ENCODE data around the gene CD300LB. TPM values are rescaled to one million over a fixed set of nuclear protein-coding genes. Genes with fewer than 3 reads are reported as not detected.
A peak's percentile ranks its signal among the peaks of the same experiment; 100 is the strongest.

Gene CD300LB
- total and polyA plus RNA-seq, 2 donors from 2014 or later: 0.91 TPM; not detected in 1

DNA sequence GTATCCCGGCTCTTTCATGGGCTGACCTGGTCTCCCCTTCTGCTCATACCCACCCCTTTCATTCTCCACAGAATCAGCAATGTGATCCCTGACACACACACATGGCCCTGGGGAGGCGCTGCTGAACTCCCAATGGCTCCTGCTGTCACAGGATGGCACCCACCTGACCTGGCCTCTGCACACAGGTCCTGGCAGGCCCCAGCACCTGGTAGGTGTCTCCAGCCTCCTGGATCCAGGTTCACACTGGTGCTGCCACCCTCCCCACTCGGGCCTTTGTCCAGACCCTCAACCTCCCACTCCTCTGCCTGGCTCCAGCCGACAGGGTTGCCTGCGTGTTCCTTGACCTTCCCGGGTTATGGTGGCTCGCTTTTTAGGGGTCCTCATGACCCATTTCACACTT, 16.0 kb upstream of the CD300LB start:
- no peaks in the 10 kb centered on the region for H3K27me3 ChIP-seq (ENCODE audit: control insufficient read depth, insufficient read depth, low read length)
- H3K9me3 ChIP-seq (ENCODE audit: control insufficient read depth in 2 of 3, insufficient read depth in 1 of 3, low read length in 3 of 3): no peaks in the 10 kb centered on the region
- no peaks in the 10 kb centered on the region for H3K4me1 ChIP-seq (ENCODE audit: control insufficient read depth in 2 of 3, insufficient read depth in 2 of 3, low read depth in 1 of 3, low read length in 3 of 3)
- no peak overlapping the region for H3K4me3 ChIP-seq (ENCODE audit: low read length in 3 of 3)
- intact Hi-C loops (cut with DNase I): no loop called here
- FAIRE-seq: no peak
- no peak overlapping the region for H3K9ac ChIP-seq (ENCODE audit: low read length in 3 of 3)
- H3K27ac ChIP-seq (ENCODE audit: low read depth in 2 of 2, low read length in 2 of 2): no peak overlapping the region
- H3K36me3 ChIP-seq (ENCODE audit: control insufficient read depth in 2 of 3, insufficient read depth in 3 of 3, low read length in 3 of 3): no peaks in the 10 kb centered on the region
- peak in 1 of 5 donors; percentile 51 for DNase-seq
- TF ChIP-seq, protein P1, sequence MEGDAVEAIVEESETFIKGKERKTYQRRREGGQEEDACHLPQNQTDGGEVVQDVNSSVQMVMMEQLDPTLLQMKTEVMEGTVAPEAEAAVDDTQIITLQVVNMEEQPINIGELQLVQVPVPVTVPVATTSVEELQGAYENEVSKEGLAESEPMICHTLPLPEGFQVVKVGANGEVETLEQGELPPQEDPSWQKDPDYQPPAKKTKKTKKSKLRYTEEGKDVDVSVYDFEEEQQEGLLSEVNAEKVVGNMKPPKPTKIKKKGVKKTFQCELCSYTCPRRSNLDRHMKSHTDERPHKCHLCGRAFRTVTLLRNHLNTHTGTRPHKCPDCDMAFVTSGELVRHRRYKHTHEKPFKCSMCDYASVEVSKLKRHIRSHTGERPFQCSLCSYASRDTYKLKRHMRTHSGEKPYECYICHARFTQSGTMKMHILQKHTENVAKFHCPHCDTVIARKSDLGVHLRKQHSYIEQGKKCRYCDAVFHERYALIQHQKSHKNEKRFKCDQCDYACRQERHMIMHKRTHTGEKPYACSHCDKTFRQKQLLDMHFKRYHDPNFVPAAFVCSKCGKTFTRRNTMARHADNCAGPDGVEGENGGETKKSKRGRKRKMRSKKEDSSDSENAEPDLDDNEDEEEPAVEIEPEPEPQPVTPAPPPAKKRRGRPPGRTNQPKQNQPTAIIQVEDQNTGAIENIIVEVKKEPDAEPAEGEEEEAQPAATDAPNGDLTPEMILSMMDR (IDR thresholded peaks at IDR 0.05; ENCODE audit: borderline replicate concordance, extremely low read depth, insufficient read depth): no peak

DNA sequence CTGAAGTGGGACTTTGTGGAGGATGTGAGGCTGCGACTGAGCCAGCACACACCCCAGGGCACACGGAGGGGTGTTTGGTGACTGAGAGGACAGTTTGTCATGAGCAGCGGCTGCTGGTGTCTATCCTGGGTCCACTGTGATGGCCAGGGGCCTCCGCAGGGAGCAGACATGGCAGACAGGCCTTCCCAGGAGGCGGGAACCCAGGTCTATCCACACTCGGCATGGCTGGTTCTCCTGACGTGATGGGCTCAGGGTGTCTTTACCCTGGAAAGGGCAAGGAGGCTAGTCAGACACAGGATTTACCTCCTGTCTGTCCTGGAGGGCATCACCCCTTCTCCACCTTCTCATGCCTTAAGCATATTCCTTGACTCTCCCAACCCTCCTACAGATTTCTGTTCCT, 15.3 kb upstream of the CD300LB start:
- no peak for FAIRE-seq

DNA sequence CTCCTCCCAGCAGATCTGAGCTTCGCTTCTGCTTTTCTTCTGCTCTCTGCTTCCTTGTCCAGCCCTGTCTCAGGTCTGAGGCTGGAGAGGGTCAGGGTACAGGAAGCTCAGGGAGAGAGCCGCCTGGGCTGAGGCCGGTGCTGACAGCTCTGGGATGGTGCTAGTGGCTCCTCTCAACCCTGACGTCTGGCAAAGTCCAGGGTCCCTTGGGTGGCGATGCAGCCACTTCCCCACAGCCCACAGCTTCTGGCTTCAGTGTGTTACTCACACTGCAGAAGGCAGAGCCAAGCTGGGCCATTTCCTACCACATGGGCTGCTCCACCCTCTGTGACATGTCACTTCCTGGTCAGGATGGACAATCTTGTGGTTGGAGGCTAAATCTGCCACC, 14.6 kb upstream of the CD300LB start, which contains the start of gene CD300C:
Gene CD300C (minus strand): TSS at position 273 of the 388 bp plus-strand sequence. CDS start 333 bp downstream, outside the sequence.
- TF ChIP-seq, protein P1 (IDR thresholded peaks at IDR 0.05; ENCODE audit: borderline replicate concordance, extremely low read depth, insufficient read depth): no peak
- H3K27ac ChIP-seq (ENCODE audit: low read depth in 2 of 2, low read length in 2 of 2): no peak within 1 kb of the TSS
- no peak within 1 kb of the TSS for H3K9ac ChIP-seq (ENCODE audit: low read length in 3 of 3)
- DNase-seq (peak in 1 of 5 donors; percentile 71), FAIRE-seq (no peak)
- no peaks in the 10 kb centered on the region for H3K36me3 ChIP-seq (ENCODE audit: control insufficient read depth in 2 of 3, insufficient read depth in 3 of 3, low read length in 3 of 3)
- H3K4me1 ChIP-seq (ENCODE audit: control insufficient read depth in 2 of 3, insufficient read depth in 2 of 3, low read depth in 1 of 3, low read length in 3 of 3): no peaks in the 10 kb centered on the region
- no peaks in the 10 kb centered on the region for H3K27me3 ChIP-seq (ENCODE audit: control insufficient read depth, insufficient read depth, low read length)
- no peaks in the 10 kb centered on the region for H3K9me3 ChIP-seq (ENCODE audit: control insufficient read depth in 2 of 3, insufficient read depth in 1 of 3, low read length in 3 of 3)
- peak within 1 kb of the TSS in 1 of 3 donors; percentile 31 for H3K4me3 ChIP-seq (ENCODE audit: low read length in 3 of 3)
- intact Hi-C loops (cut with DNase I): no loop called here

More for the DNA sequence above, 15.3 kb upstream of the CD300LB start:
- TF ChIP-seq, protein P1 (IDR thresholded peaks at IDR 0.05; ENCODE audit: borderline replicate concordance, extremely low read depth, insufficient read depth): no peak
- H3K36me3 ChIP-seq (ENCODE audit: control insufficient read depth in 2 of 3, insufficient read depth in 3 of 3, low read length in 3 of 3): no peaks in the 10 kb centered on the region
- no peak overlapping the region for H3K4me3 ChIP-seq (ENCODE audit: low read length in 3 of 3)
- H3K4me1 ChIP-seq (ENCODE audit: control insufficient read depth in 2 of 3, insufficient read depth in 2 of 3, low read depth in 1 of 3, low read length in 3 of 3): no peaks in the 10 kb centered on the region
- no peak overlapping the region for H3K27ac ChIP-seq (ENCODE audit: low read depth in 2 of 2, low read length in 2 of 2)
- H3K27me3 ChIP-seq (ENCODE audit: control insufficient read depth, insufficient read depth, low read length): no peaks in the 10 kb centered on the region
- no peaks in the 10 kb centered on the region for H3K9me3 ChIP-seq (ENCODE audit: control insufficient read depth in 2 of 3, insufficient read depth in 1 of 3, low read length in 3 of 3)
- H3K9ac ChIP-seq (ENCODE audit: low read length in 3 of 3): no peak overlapping the region
- intact Hi-C loops (cut with DNase I): no loop called here
- DNase-seq: peak in 1 of 5 donors; percentile 66
